ENCODE results near the gene PLBD1.

The PLBD1 gene

GRCh38 chr12:14495326-14495725 lies 72.4 kb downstream of the PLBD1 start:
- DNase-seq: no peak

GRCh38 chr12:14482886-14483285 lies 84.8 kb downstream of the PLBD1 start:
- DNase-seq: no peak

GRCh38 chr12:14482361-14482760 lies 85.3 kb downstream of the PLBD1 start:
- DNase-seq: no peak

GRCh38 chr12:14481201-14481600 lies 86.5 kb downstream of the PLBD1 start:
- no peak for DNase-seq

GRCh38 chr12:14479004-14479403 lies 88.7 kb downstream of the PLBD1 start:
- DNase-seq: no peak

- DNase-seq: no peak
These were observed 93.9 kb downstream of the PLBD1 start for GRCh38 chr12:14473707-14474287.

GRCh38 chr12:14471497-14471896 lies 96.2 kb downstream of the PLBD1 start:
- DNase-seq: no peak

GRCh38 chr12:14460212-14460841 lies 107.4 kb downstream of the PLBD1 start:
- DNase-seq: no peak

GRCh38 chr12:14454098-14454907 lies 113.4 kb downstream of the PLBD1 start:
- no peak for DNase-seq

All from stimulated activated CD4-positive, alpha-beta T cell treated with anti-CD3 and anti-CD28 coated beads, Interleukin-12 subunit alpha, Interleukin-12 subunit beta, amount 100 ng/mL, for 4 hours (primary cell).